Iris pigment epithelial cell (primary cell): ENCODE measurements around the gene KDM4D.
"Not testable (repeated sequence)": the region's sequence is repeated elsewhere in the genome, so short reads cannot be mapped to it uniquely, and the experiment has no call there.

ENCODE experiments used
- DNase-seq: peaks from one replicate; pipeline ENCODE4 v3.0.0-alpha.2; 2011; ENCODE audit warnings: low read depth

The KDM4D gene

GRCh38 chr11:94973099-94973968 lies at the start of gene KDM4D, which contains the start of gene CWC15:
Gene KDM4D (plus strand): TSS chr11:94973709. CDS start chr11:94997373, 23,664 bp downstream.
Gene CWC15 (minus strand): TSS chr11:94973556. CDS start chr11:94972185, 1,371 bp downstream.
- DNase-seq, result peak; percentile 94

GRCh38 chr11:94924171-94924572 lies 49.3 kb upstream of the KDM4D start:
- DNase-seq, result peak; percentile 6

GRCh38 chr11:94924612-94925011 lies 48.9 kb upstream of the KDM4D start:
- DNase-seq, result peak; percentile 20

- peak; percentile 27 for DNase-seq
Observed at GRCh38 chr11:94925422-94926270, 47.9 kb upstream of the KDM4D start.

- DNase-seq, result no peak
Observed at GRCh38 chr11:94926271-94926625, 47.3 kb upstream of the KDM4D start.

- peak; percentile 95 for DNase-seq
Observed at GRCh38 chr11:94926698-94927237, 46.7 kb upstream of the KDM4D start.

GRCh38 chr11:94928117-94928990 lies 45.2 kb upstream of the KDM4D start:
- no peak for DNase-seq

- not testable (repeated sequence) for DNase-seq
Observed at GRCh38 chr11:94932072-94932471, 41.4 kb upstream of the KDM4D start.

GRCh38 chr11:94932503-94932902 lies 41.0 kb upstream of the KDM4D start:
- no peak for DNase-seq

GRCh38 chr11:94933223-94934130 lies 40.0 kb upstream of the KDM4D start:
- DNase-seq, result peak; percentile 98

- DNase-seq, result peak; percentile 79
Observed at GRCh38 chr11:94934362-94934761, 39.1 kb upstream of the KDM4D start.

GRCh38 chr11:94934846-94935245 lies 38.7 kb upstream of the KDM4D start:
- DNase-seq, result peak; percentile 22

GRCh38 chr11:94938095-94939055 lies 35.1 kb upstream of the KDM4D start:
- peak; percentile 70 for DNase-seq

- no peak for DNase-seq
Observed at GRCh38 chr11:94939346-94939745, 34.2 kb upstream of the KDM4D start.

- DNase-seq, result no peak
Observed at GRCh38 chr11:94941131-94941530, 32.4 kb upstream of the KDM4D start.

- no peak for DNase-seq
Observed at GRCh38 chr11:94946812-94947211, 26.7 kb upstream of the KDM4D start.

GRCh38 chr11:94948070-94948617 lies 25.4 kb upstream of the KDM4D start:
- DNase-seq, result peak; percentile 74

GRCh38 chr11:94954753-94955152 lies 18.8 kb upstream of the KDM4D start:
- DNase-seq, result no peak

GRCh38 chr11:94956963-94957362 lies 16.5 kb upstream of the KDM4D start:
- peak; percentile 11 for DNase-seq
